ENCODE measurements around the gene KCNA10.

KCNA10 gene

GRCh38 chr1:110476028-110476765 lies 42.8 kb downstream of the KCNA10 start:
- no peak for DNase-seq

- no peak for DNase-seq
Measured at GRCh38 chr1:110475362-110476027, 43.5 kb downstream of the KCNA10 start.

- DNase-seq, result no peak
Measured at GRCh38 chr1:110474444-110474843, 44.5 kb downstream of the KCNA10 start.

- DNase-seq, result no peak
Measured at GRCh38 chr1:110472546-110472945, 46.4 kb downstream of the KCNA10 start.

GRCh38 chr1:110471131-110471530 lies 47.8 kb downstream of the KCNA10 start:
- DNase-seq, result no peak
